PFSK-1 (cell line): Measurements from ENCODE around the gene GPR37.

Experiments
- POLR2AphosphoS5 ChIP-seq: IDR thresholded peaks from 2 replicates; pipeline ENCODE4 v1.6.1; 2012; ENCODE audit warnings: low read depth, mild to moderate bottlenecking, control low read depth, low read length, moderate library complexity
- SIN3A ChIP-seq: IDR thresholded peaks from 2 replicates; pipeline ENCODE4 v1.6.1; 2012; ENCODE audit warnings: mild to moderate bottlenecking, low read length, moderate library complexity, borderline replicate concordance; ENCODE audit not compliant: insufficient read depth
- TAF1 ChIP-seq: IDR thresholded peaks from 2 replicates; pipeline ENCODE4 v1.6.1; 2012; ENCODE audit warnings: low read length, control low read depth, borderline replicate concordance; ENCODE audit not compliant: insufficient read depth
- TF ChIP-seq, protein P1 (sequence below), 2 experiments: IDR thresholded peaks; 2 replicates each; pipeline versions ENCODE4 v1.6.1 to v1.8.0; 2011 to 2012; ENCODE audit warnings: low read depth in 2 of 2, low read length in 2 of 2, control low read depth in 1 of 2, inconsistent platforms in 1 of 2, mild to moderate bottlenecking in 1 of 2, moderate library complexity in 1 of 2; ENCODE audit not compliant: insufficient read depth in 1 of 2

DNA sequence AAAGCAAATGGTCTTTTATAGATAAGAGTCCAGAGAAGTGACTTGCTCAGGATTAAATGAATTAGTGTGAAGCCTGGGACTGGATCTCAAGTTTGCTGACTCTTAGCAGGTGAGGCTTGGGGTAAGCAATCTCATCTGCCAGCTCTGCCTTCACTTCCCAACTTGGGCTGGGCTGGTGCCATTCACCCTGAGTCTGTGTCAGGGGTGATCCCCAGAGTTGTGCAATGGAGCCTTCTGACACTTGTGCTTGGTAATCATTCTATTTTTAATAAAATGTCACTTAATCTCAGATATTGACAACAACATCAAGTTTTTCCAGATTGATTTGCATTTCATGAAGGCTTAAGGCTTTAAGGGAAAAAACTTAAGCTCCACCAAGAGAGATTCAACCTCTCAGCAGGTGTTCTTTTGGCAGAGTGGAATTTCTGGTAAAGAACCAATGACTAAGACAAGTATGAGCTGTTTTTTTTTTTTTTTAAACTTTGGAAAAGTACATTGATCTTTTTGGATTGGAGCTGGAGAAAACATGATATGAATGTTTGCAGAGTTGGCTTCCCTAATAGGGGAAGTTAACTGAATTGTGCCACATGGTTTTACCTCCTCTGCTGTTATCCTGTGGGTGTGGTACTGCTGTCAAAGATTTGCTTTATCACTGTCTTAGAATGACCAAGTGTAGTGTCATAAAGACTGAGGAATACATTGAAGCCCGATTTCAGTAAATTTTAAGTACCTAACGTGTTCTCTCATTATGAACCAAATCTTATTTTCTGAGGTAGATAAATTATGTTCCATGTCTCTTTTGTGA, 48.6 kb upstream of the GPR37 start:
- no peak for TF ChIP-seq SIN3A
- TF ChIP-seq, protein P1, sequence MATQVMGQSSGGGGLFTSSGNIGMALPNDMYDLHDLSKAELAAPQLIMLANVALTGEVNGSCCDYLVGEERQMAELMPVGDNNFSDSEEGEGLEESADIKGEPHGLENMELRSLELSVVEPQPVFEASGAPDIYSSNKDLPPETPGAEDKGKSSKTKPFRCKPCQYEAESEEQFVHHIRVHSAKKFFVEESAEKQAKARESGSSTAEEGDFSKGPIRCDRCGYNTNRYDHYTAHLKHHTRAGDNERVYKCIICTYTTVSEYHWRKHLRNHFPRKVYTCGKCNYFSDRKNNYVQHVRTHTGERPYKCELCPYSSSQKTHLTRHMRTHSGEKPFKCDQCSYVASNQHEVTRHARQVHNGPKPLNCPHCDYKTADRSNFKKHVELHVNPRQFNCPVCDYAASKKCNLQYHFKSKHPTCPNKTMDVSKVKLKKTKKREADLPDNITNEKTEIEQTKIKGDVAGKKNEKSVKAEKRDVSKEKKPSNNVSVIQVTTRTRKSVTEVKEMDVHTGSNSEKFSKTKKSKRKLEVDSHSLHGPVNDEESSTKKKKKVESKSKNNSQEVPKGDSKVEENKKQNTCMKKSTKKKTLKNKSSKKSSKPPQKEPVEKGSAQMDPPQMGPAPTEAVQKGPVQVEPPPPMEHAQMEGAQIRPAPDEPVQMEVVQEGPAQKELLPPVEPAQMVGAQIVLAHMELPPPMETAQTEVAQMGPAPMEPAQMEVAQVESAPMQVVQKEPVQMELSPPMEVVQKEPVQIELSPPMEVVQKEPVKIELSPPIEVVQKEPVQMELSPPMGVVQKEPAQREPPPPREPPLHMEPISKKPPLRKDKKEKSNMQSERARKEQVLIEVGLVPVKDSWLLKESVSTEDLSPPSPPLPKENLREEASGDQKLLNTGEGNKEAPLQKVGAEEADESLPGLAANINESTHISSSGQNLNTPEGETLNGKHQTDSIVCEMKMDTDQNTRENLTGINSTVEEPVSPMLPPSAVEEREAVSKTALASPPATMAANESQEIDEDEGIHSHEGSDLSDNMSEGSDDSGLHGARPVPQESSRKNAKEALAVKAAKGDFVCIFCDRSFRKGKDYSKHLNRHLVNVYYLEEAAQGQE (IDR thresholded peaks at IDR 0.05; ENCODE audit: insufficient read depth in 1 of 2, low read depth in 2 of 2, low read length in 2 of 2): no peak
- no peak for TF ChIP-seq POLR2AphosphoS5
- no peak for TF ChIP-seq TAF1
